Panc1 (cell line): ENCODE results near the gene LGSN. TPM values are rescaled to one million over a fixed set of nuclear protein-coding genes. Genes with fewer than 3 reads are reported as not detected.

ENCODE experiments used
- ATAC-seq: fragments of 200-7000 bp; cut with Tn5 transposase; 2 replicates; pipeline ENCODE4 v1.9.1; 2020; ENCODE audit warnings: mild to moderate bottlenecking, moderate library complexity
- BruUV-seq: library from RNA; stranded (reverse); fragments of 400-500 nt; replicated peaks from 2 replicates; lab custom pipeline; 2021; lab: Mats Ljungman, UMichigan
- CTCF ChIA-PET: fragments of 300-600 bp; sonication (Branson Sonifier 250); formaldehyde crosslinking; loops from one replicate; lab custom pipeline; 2022; ENCODE audit warnings: antibody characterized with exemption; lab: Charles Lee
- POLR2A ChIA-PET: fragments of 300-600 bp; sonication (Branson Sonifier 250); formaldehyde crosslinking; loops from one replicate; lab custom pipeline; 2022; ENCODE audit warnings: antibody characterized with exemption; lab: Charles Lee
- DNase-seq: peaks from one replicate; pipeline ENCODE4 v3.0.0-alpha.2; 2010; ENCODE audit warnings: low read depth, low spot score
- H3K27ac ChIP-seq: 2 replicates; pipeline ENCODE4 v1.5.1; 2011; ENCODE audit warnings: mild to moderate bottlenecking, low read length, inconsistent platforms
- H3K27me3 ChIP-seq: fragments of 200-500 bp; sonication (Bioruptor generic); 2 replicates; pipeline ENCODE4 v1.6.0; 2014; ENCODE audit warnings: low read length, inconsistent platforms; ENCODE audit not compliant: control insufficient read depth, insufficient read depth
- H3K36me3 ChIP-seq: fragments of 200-500 bp; sonication (Bioruptor generic); 2 replicates; pipeline ENCODE4 v1.5.1; 2014; ENCODE audit warnings: inconsistent platforms, mild to moderate bottlenecking, low read length, moderate library complexity; ENCODE audit not compliant: control insufficient read depth, insufficient read depth
- H3K4me1 ChIP-seq: 2 replicates; pipeline ENCODE4 v1.5.1; 2011; ENCODE audit warnings: inconsistent platforms, mild to moderate bottlenecking, low read length, moderate library complexity; ENCODE audit not compliant: control insufficient read depth, insufficient read depth
- H3K4me3 ChIP-seq, 2 experiments: 2 replicates each; pipeline ENCODE4 v1.5.1; 2011 to 2012; ENCODE audit warnings: low read depth in 2 of 2, low read length in 2 of 2, mild to moderate bottlenecking in 2 of 2, inconsistent platforms in 1 of 2, moderate library complexity in 1 of 2
- H3K9me3 ChIP-seq: fragments of 200-500 bp; sonication (Bioruptor generic); 2 replicates; pipeline ENCODE4 v1.5.1; 2014; ENCODE audit warnings: low read depth, mild to moderate bottlenecking, inconsistent platforms, low read length, moderate library complexity; ENCODE audit not compliant: control insufficient read depth, insufficient read depth
- CTCF ChIP-seq: fragments of 450-650 bp; IDR thresholded peaks from 2 replicates; pipeline ENCODE4 v1.5.1; 2017; ENCODE audit warnings: mild to moderate bottlenecking
- POLR2AphosphoS5 ChIP-seq: IDR thresholded peaks from 2 replicates; pipeline ENCODE4 v1.6.1; 2012; ENCODE audit warnings: mild to moderate bottlenecking, low read depth, low read length, moderate library complexity
- REST ChIP-seq, 2 experiments: IDR thresholded peaks; 2 replicates each; pipeline ENCODE4 v1.6.1; 2011 to 2012; ENCODE audit warnings: low read depth in 2 of 2, control low read depth in 1 of 2, low read length in 1 of 2, mild to moderate bottlenecking in 1 of 2, moderate library complexity in 1 of 2; ENCODE audit not compliant: insufficient read depth in 1 of 2
- SIN3A ChIP-seq: IDR thresholded peaks from 2 replicates; pipeline ENCODE4 v1.6.1; 2012; ENCODE audit warnings: low read depth, mild to moderate bottlenecking, low read length, moderate library complexity, borderline replicate concordance; ENCODE audit not compliant: insufficient read depth
- TCF7L2 ChIP-seq: IDR thresholded peaks from 2 replicates; pipeline ENCODE4 v1.6.1; 2011; ENCODE audit warnings: mild to moderate bottlenecking, low read depth, low read length, inconsistent platforms
- in situ Hi-C: cut with HindIII; loops from 2 replicates; pipeline ENCODE4 v1.10.0; 2016; ENCODE audit warnings: low sequenced_read_pairs, low pct_unique_long_range_greater_than_20kb
- intact Hi-C: fragments of 100-400 bp; cut with micrococcal nuclease; formaldehyde crosslinking; loops from one replicate; pipeline ENCODE4 v1.10.0; 2022; ENCODE audit not compliant: unreplicated experiment
- total RNA-seq: library from RNA; stranded (reverse); gene quantifications from one replicate; pipeline ENCODE4 v1.2.1, GENCODE V29; 2021; ENCODE audit not compliant: unreplicated experiment

LGSN gene
- total RNA-seq, 1 experiment from 2014 or later: not detected

GRCh38 chr6:63305277-63305676, 14.5 kb downstream of the LGSN start:
- no peak for ATAC-seq
- intact Hi-C loops (no loop called here), in situ Hi-C loops (no loop called here)
- Histone ChIP-seq H3K9me3 (no peaks in the 10 kb centered on the region), H3K4me1 (no peaks in the 10 kb centered on the region), H3K27me3 (no peaks in the 10 kb centered on the region), H3K27ac (no peak overlapping the region), H3K36me3 (no peaks in the 10 kb centered on the region), H3K4me3 (no peak overlapping the region)
- DNase-seq: no peak
- POLR2A ChIA-PET: no interaction called here
- BruUV-seq: no TSS peak
- TF ChIP-seq POLR2AphosphoS5: no peak
- no peak for TF ChIP-seq TCF7L2
- TF ChIP-seq CTCF: no peak
- no peak for TF ChIP-seq REST (IDR thresholded peaks at IDR 0.05; ENCODE audit: insufficient read depth in 1 of 2, low read depth in 2 of 2, low read length in 1 of 2)
- no peak for TF ChIP-seq SIN3A
- CTCF ChIA-PET: no interaction called here

- CTCF ChIA-PET: no interaction called here
- no peak for DNase-seq
- no peaks in the 10 kb centered on the region for H3K27me3 ChIP-seq
- ATAC-seq: no peak
- no peak for TF ChIP-seq SIN3A
- TF ChIP-seq REST (IDR thresholded peaks at IDR 0.05; ENCODE audit: insufficient read depth in 1 of 2, low read depth in 2 of 2, low read length in 1 of 2): no peak
- TF ChIP-seq CTCF: no peak
- TF ChIP-seq POLR2AphosphoS5: no peak
- no peak for TF ChIP-seq TCF7L2
- in situ Hi-C loops (no loop called here), intact Hi-C loops (no loop called here)
- no TSS peak for BruUV-seq
- H3K27ac ChIP-seq: no peak overlapping the region
- POLR2A ChIA-PET: no interaction called here
- H3K4me3 ChIP-seq: no peak overlapping the region
- no peaks in the 10 kb centered on the region for H3K36me3 ChIP-seq
- no peaks in the 10 kb centered on the region; the same call in 1 of the 2 replicates for H3K9me3 ChIP-seq
- H3K4me1 ChIP-seq: no peaks in the 10 kb centered on the region
Measured at GRCh38 chr6:63303476-63303875, 16.3 kb downstream of the LGSN start.
